Panc1 (cell line): ENCODE results near the gene AKAP13.

Source experiments
- CTCF ChIP-seq: fragments of 450-650 bp; IDR thresholded peaks from 2 replicates; pipeline ENCODE4 v1.5.1; 2017; ENCODE audit warnings: mild to moderate bottlenecking
- POLR2AphosphoS5 ChIP-seq: IDR thresholded peaks from 2 replicates; pipeline ENCODE4 v1.6.1; 2012; ENCODE audit warnings: mild to moderate bottlenecking, low read depth, low read length, moderate library complexity
- REST ChIP-seq, 2 experiments: IDR thresholded peaks; 2 replicates each; pipeline ENCODE4 v1.6.1; 2011 to 2012; ENCODE audit warnings: low read depth in 2 of 2, control low read depth in 1 of 2, low read length in 1 of 2, mild to moderate bottlenecking in 1 of 2, moderate library complexity in 1 of 2; ENCODE audit not compliant: insufficient read depth in 1 of 2
- SIN3A ChIP-seq: IDR thresholded peaks from 2 replicates; pipeline ENCODE4 v1.6.1; 2012; ENCODE audit warnings: low read depth, mild to moderate bottlenecking, low read length, moderate library complexity, borderline replicate concordance; ENCODE audit not compliant: insufficient read depth

- TF ChIP-seq POLR2AphosphoS5, result no peak
- 0 out of 2 replicates have a peak, but pooled peaks have one; percentile 26 for TF ChIP-seq CTCF
- TF ChIP-seq SIN3A, result no peak
- no peak for TF ChIP-seq REST (IDR thresholded peaks at IDR 0.05; ENCODE audit: insufficient read depth in 1 of 2, low read depth in 2 of 2, low read length in 1 of 2)
Observed at GRCh38 chr15:85414991-85415390, 34.6 kb downstream of the AKAP13 start.
